KG1 (cell line): Measurements from ENCODE around the gene CHD1.
"Not testable (repeated sequence)": the region's sequence is repeated elsewhere in the genome, so short reads cannot be mapped to it uniquely, and the experiment has no call there.

Source experiments
- DNase-seq: peaks from one replicate; lab custom pipeline; 2025; lab: John Stamatoyannopoulos, UW

Gene CHD1

GRCh38 chr5:98928873-98929709, at the start of gene CHD1:
CHD1 (minus strand) TSS chr5:98929007; CDS start chr5:98926386, 2,621 bp downstream.
- peak; percentile 44 for DNase-seq

DNA sequence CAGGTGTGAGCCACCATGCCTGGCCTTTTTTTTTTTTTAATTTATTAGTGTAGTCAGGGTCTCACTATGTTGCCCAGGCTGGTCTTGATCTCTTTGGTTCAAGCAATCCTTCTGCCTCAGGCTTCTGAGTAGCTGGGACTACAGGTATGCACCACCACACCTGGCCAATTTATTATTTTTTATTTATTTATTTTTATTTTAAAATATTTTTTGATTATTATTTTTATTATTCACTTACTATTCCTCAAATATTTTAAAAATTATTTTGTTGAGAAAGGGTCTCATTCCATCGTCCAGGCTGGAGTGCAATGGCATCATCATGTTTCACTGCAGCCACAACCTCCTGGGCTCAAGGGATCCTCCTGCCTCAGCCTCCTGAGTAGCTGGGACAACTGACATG, 49.7 kb upstream of the CHD1 start:
- DNase-seq = no peak

DNA sequence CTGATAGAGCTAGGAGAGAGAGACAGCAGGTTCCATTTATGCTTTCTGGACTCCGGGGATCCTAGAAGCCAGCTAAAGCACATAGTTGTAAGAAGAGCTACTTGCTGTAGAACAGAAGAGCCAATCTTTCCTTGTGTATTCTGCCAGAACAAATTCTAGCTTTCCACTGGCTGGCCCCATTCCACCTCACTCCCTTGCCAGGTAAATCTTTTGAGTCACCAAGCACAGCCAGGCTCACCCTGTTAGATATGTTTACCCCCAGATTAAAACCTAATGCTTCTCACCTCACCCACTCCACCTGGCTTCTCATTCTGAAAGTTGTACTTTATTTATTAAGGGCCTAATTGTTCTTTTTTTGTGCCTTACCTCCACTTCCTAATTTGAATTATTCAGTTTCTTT, 48.9 kb upstream of the CHD1 start:
- no peak for DNase-seq

DNA sequence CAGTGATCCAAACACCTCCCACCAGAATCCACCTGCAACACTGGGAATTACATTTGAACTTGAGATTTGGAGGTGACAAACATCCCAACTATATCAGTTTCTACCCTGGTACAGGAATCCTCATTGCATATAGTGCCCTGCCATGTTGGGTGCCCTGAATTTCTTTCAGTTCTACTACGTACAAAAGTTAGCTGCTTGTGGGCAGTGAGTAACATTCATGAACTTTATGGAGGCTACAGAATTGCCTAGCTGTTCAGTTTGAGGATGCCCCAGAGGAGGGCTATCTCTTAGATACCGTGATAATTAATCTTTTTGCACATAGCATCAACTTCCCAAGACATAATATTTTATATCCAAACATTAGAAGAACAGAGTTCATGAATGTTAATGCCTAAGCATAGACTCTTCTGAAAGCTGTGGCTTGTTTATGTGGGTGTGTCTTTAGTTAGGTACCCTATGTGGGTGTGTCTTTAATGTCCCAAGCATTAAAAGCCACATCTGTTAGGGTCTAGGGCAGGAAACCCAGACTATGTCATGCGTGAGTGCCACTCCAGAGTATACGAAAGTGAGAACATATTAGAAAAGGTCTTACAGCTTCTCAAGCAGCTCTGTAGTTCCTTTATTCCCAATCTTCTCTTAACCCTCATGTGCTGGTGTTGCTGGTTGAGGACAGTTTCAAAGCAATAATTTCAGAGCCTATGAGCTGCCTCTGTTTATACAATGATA, 47.0 kb upstream of the CHD1 start:
- no peak for DNase-seq

DNA sequence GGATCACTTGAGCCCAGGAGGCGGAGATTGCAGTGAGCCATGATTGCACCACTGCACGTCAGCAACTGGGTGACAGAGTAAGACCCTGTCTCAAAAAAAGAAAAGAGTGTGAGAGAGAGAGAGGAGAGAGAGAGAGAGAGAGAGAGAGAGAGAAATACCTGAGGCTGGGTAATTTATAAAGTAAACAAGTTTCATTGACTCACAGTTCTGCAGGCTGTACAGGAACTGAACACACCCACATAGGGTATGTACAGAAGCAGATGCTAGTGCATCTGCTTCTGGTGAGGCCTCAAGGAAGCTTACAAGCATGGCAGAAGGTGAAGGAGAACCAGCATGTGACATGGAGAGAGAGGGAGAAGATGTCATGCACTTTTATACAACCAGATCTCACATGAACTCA, 46.4 kb upstream of the CHD1 start:
- no peak for DNase-seq

DNA sequence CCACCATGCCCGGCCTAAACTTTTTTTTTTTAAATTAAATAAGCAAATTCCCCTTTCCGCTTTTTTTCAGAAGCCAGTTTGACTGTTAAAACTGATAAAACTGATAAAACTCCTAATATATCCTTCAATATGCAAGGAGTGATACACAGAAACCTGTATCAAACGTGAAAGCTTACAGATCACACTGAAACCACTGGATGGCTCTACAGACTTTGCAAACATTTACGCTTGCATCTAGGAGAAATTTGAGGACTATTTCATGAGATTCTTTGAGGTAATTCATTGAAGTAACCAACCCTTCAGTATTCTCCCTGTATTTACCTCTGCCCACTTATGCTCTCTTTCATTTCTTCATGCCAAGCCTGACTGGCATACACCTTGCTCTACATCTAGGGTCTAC, 40.6 kb upstream of the CHD1 start:
- no peak for DNase-seq

DNA sequence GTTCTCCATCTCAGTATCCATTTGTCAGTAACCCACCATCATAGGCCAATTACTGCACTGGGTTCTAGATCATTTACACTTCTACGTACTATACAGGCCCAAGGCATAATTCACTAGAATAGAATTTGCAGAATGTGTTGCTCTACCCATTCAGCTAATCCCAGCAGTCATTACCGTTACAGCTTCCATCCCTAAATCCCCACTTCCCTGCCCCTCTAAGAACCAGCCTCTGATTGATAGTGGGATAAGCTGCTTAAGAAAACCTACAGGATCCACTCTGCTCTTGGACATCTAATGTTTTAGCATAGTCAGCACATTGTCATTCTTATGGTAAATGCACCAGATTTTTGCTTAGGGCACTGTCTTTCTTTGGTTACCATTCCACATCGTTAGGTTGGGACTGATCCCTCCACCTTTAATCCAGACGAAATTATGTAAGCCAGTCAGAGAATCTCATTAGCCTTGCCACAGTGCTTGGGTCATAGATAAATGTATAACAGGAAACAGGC, 39.3 kb upstream of the CHD1 start:
- no peak for DNase-seq

GRCh38 chr5:98965226-98965625, 36.4 kb upstream of the CHD1 start:
- DNase-seq = no peak

DNA sequence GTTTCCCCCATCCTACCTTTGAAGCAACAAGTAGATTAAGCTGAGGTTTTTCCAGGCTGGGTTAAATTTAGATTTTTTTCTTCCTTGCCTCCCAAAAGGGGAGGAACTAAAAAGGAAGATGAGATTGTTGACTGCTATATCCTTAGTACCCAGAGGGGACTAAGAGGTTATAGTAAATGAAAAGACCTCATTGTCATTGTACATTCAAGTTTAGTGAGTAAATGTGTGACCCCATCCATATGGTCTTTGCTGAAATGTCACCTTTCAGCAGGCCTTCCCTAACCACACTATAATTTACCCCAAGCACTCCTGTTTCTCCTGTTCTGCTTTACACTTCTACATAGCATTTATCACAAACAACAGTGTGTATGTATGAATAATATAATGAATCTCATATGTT, 35.8 kb upstream of the CHD1 start:
- DNase-seq = no peak

DNA sequence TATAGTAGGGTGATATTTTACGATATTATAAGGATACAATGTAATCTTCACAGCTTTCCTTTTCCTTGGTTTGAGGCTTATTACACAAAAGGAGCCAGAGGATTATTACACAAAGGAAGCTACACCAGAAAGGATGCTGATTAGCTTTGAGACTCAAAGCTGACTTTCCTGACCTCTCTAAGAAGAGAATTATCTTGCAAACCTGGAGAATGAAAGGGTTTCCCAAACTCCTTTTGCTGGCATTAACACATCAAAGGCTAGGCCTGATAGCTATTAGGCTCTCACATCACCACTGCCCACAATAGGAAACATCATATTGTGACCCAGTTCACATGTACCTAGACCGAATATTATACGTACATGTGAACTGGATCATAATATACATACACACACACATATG, 34.2 kb upstream of the CHD1 start:
- no peak for DNase-seq

DNA sequence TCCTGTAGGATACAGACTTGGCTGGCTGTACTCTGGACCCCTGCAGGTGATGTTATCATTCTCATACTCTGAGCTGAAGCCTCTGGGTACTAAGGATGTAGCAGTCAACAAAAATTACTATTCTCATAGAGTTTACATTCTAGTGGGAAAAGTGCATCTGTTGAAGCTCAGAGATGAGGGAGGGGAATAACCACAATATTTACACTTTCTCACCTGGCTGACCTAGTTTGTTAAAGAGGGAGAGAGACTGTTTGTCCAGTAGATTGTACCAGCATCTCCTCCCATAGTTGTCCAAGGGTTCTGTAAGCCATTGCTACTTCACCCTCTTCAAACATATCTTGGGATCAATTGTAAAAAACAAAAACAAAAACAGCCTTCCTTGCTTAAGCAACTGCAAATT, 33.8 kb upstream of the CHD1 start:
- no peak for DNase-seq

DNA sequence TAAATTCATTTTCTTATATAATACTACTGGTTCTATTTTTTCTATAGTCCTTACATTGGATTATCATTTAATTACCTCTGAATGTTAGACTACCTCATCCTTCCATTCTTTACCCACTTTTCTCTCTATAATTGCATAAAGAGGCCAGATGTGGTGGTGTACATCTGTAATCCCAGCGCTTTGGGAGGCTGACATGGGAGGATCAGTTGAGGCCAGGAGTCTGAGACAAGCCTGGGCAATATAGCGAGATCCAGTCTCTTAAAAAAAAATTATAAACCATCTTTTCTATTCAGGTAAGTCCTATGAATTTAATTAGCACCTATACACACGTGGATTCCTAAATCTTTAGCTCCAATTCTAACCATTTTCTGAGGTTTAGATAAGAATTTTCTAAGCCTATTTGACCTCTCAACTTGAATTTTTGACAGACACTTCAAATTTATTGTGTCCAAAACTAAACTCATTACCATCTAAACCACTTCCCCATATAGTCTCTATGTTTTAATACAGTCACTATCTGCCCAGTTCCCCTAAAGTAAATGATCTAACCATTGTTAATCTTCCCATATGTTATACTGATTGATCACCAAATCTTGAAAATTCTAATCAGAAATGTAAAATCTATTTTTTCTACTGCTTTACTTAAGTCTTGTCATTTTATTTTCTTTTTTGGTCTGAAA, 33.0 kb upstream of the CHD1 start:
- no peak for DNase-seq

DNA sequence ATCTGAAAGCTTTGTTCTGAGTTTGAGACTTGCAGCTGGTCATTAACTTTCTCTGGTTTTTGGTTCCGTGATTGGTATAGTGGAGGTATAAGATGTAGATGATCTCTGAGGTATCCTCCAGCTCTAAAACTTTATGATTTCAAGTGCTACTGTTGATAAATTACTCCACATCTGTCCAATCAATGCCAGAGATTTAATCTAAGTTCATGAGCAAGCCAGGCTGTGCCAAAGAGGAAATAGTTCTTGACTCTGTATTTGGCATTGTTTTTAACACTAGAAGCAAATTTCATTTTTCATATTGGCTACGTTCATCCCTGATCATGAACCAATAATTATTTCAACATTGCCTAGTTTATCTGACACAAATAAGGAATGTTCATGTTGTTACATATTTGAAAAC, 28.5 kb upstream of the CHD1 start:
- no peak for DNase-seq

DNA sequence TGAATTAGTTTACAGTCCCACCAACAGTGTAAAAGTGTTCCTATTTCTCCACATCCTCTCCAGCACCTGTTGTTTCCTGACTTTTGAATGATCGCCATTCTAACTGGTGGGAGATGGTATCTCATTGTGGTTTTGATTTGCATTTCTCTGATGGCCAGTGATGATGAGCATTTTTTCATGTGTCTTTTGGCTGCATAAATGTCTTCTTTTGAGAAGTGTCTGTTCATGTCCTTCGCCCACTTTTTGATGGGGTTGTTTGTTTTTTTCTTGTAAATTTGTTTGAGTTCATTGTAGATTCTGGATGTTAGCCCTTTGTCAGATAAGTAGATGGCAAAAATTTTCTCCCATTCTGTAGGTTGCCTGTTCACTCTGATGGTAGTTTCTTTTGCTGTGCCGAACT, 27.1 kb upstream of the CHD1 start:
- not testable (repeated sequence) for DNase-seq

DNA sequence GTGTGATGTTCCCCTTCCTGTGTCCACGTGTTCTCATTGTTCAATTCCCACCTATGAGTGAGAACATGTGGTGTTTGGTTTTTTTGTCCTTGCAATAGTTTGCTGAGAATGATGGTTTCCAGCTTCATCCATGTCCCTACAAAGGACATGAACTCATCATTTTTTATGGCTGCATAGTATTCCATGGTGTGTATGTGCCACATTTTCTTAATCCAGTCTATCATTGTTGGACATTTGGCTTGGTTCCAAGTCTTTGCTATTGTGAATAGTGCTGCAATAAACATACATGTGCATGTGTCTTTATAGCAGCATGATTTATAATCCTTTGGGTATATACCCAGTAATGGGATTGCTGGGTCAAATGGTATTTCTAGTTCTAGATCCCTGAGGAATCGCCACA, 26.7 kb upstream of the CHD1 start:
- DNase-seq = not testable (repeated sequence)

DNA sequence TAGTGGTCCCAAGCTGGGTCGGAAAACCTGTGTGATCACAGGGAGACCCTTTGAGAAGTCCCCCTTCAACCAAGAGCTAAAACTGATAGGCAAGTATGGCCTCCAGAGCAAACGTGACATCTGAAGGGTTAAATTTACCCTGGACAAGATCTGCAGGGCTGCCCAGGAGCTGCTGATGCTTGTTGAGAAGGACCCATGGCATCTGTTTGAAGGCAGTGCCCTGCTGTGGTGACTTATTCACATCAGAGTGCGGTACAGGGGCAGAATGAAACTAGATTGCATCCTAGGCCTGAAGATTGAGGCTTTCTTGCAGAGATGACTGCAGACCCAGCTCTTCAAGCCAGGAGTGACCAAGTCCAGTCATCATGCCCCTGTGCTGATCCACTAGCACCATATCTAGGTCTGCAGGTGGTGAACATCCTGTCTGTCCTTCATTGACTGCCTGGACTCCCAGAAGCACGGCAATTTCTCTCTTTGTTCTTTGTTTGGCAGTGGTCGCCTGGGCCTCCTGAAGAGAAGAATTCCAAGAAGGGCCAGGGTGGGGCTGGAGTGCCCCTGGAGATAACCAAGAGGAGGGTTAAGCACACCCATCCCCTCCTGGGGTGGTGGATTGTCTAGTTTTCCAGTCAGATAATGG, 25.7 kb upstream of the CHD1 start:
- DNase-seq = no peak

DNA sequence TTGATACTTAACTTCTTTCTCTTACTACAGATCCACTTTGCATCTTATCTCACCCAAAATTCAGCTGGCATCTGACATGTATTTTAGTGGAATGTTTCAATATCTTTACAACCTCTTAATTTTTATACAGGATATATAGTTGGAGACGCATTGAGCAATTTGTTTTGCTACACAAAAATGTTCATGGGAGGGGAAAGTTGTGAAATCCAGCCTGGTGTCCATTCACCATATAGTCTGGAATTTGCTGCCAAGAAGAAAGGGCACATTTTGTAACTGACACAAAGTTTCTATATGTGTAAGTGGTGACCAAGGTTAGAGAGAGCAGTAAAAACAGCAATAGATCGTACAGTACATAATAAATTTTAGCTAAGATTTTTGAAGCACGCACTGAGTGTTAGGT, 14.0 kb upstream of the CHD1 start:
- no peak for DNase-seq

DNA sequence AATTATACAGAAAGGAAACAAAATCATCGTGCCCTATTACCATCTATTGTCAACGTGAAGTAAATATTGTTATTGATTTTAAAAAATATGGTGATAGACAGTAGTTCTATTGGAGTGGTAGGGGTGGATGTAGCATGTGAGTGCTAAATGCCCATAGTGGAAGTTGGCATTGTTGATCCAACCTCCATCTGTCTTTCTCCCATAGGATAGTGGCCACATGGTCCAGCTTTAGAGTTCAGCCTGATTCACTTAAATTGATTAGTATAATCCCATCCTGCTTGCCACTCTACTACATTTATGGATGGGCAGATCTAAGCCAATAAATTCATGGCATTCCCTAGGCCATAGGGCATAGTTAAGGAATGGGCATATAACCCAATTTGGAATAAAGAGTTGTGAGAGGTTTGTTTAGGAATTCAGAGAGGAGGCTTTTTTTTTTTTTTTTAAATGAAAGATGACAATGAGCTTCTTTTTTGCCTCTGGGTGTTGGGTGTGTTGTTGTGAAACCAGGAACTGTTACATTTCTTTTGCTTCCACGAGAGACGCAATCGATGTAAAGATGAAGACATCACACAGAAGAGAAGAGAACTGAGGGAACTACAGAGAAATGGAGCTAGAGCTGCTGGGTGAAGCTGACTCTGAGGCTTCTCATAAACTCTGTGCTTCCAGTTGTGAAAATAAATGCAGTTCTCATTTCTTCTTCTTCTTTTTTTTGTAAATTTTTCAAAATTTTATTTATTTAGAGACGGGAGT, 12.5 kb upstream of the CHD1 start:
- no peak for DNase-seq

DNA sequence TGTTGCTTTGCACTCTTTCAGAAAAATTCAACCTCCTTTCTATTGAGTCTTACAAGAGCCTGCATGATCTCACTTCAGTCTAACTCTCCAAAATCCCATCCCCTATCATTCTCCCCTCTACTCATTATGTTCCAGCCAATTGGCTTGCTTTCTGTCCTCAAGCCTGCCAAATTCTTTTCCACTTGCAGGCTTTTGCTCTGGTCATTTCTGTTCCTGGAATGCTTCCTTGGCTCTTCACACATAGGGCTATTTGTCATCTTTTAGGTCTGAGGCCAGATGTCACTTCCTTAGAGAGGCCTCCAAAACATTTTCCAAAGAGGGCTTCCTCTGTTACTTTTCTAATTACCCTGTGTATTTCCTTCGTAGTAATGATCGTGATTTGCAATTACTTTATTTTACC, 11.8 kb upstream of the CHD1 start:
- DNase-seq = no peak

- no peak for DNase-seq
These were observed 9.7 kb upstream of the CHD1 start for GRCh38 chr5:98938464-98938863.

GRCh38 chr5:98936948-98937715, 8.3 kb upstream of the CHD1 start:
- DNase-seq = no peak
